ENCODE data around the gene CCDC146. TPM values are rescaled to one million over a fixed set of nuclear protein-coding genes. Genes with fewer than 3 reads are reported as not detected.

CCDC146 gene
- total RNA-seq, 1 experiment from 2014 or later, result 1.1 TPM

- no peak for TF ChIP-seq PREB (CRISPR knock-in tag; IDR thresholded peaks at IDR 0.05; ENCODE audit: borderline replicate concordance)
Observed at GRCh38 chr7:77315182-77315591, 192.8 kb downstream of the CCDC146 start (continued).

- ATAC-seq, result no peak
- ChIA-PET POLR2A (interaction anchor here (0.6 kb wide), 1 partner anchor 83 kb away, joined by 3 read pairs; no protein-coding TSS in a partner anchor), CTCF (no interaction called here)
- no peaks in the 10 kb centered on the region for H3K4me1 Mint-ChIP-seq
- H3K27me3 Mint-ChIP-seq (ENCODE audit: low read depth), result no peaks in the 10 kb centered on the region
- DNase-seq (ENCODE audit: low spot score), result no peak
- no peaks in the 10 kb centered on the region for H3K36me3 Mint-ChIP-seq
- H3K9me3 Mint-ChIP-seq, result no peaks in the 10 kb centered on the region
- TF ChIP-seq GABPB1 (CRISPR knock-in tag; IDR thresholded peaks at IDR 0.05) (no peak), NR1H2 (CRISPR knock-in tag; IDR thresholded peaks at IDR 0.05) (no peak), NFATC4 (CRISPR knock-in tag; IDR thresholded peaks at IDR 0.05) (no peak)
- no peak overlapping the region for H3K4me3 Mint-ChIP-seq
- no peak overlapping the region for H3K27ac Mint-ChIP-seq
Observed at GRCh38 chr7:77316219-77316978, 194.0 kb downstream of the CCDC146 start.

- ATAC-seq (no peak), DNase-seq (ENCODE audit: low spot score) (no peak)
- Mint-ChIP-seq H3K4me3 (no peak overlapping the region), H3K27me3 (ENCODE audit: low read depth) (no peaks in the 10 kb centered on the region), H3K4me1 (no peaks in the 10 kb centered on the region), H3K9me3 (no peaks in the 10 kb centered on the region), H3K27ac (no peak overlapping the region), H3K36me3 (no peaks in the 10 kb centered on the region)
- ChIA-PET CTCF (interaction anchor here (1.0 kb wide), 1 partner anchor 14 kb away, joined by 3 read pairs; no protein-coding TSS in a partner anchor), POLR2A (no interaction called here)
- TF ChIP-seq PREB (CRISPR knock-in tag; IDR thresholded peaks at IDR 0.05; ENCODE audit: borderline replicate concordance) (no peak), GABPB1 (CRISPR knock-in tag; IDR thresholded peaks at IDR 0.05) (no peak), ZNF232 (CRISPR knock-in tag; IDR thresholded peaks at IDR 0.05) (no peak), KAT7 (CRISPR knock-in tag; IDR thresholded peaks at IDR 0.05; ENCODE audit: borderline replicate concordance) (no peak), TP53 (CRISPR knock-in tag; IDR thresholded peaks at IDR 0.05) (no peak), AR (CRISPR knock-in tag; IDR thresholded peaks at IDR 0.05) (no peak), CBFB (CRISPR knock-in tag; IDR thresholded peaks at IDR 0.05; ENCODE audit: low read depth) (no peak), ZNF425 (CRISPR knock-in tag; conservative IDR thresholded peaks at IDR 0.05) (no peak), ATF6 (CRISPR knock-in tag; IDR thresholded peaks at IDR 0.05) (no peak), TCF7 (CRISPR knock-in tag; IDR thresholded peaks at IDR 0.05; ENCODE audit: low read depth) (no peak), ZNF219 (CRISPR knock-in tag; IDR thresholded peaks at IDR 0.05; ENCODE audit: borderline replicate concordance) (no peak), CTCF (IDR thresholded peaks at IDR 0.05) (no peak), TEAD1 (CRISPR knock-in tag; IDR thresholded peaks at IDR 0.05) (no peak), TEAD4 (CRISPR knock-in tag; IDR thresholded peaks at IDR 0.05) (no peak), JAZF1 (CRISPR knock-in tag; IDR thresholded peaks at IDR 0.05) (no peak), SP1 (CRISPR knock-in tag; conservative IDR thresholded peaks at IDR 0.05) (no peak), NR1H2 (CRISPR knock-in tag; IDR thresholded peaks at IDR 0.05) (no peak), HMGA2 (CRISPR knock-in tag; IDR thresholded peaks at IDR 0.05) (no peak)
Observed at GRCh38 chr7:77318019-77318418, 195.6 kb downstream of the CCDC146 start.

Data from WTC11 (cell line).